Stimulated activated CD8-positive, alpha-beta memory T cell treated with anti-CD3 and anti-CD28 coated beads, Interleukin-4, amount 100 ng/mL, for 24 hours (primary cell): ENCODE measurements around the gene THAP11.
A peak's percentile ranks its signal among the peaks of the same experiment; 100 is the strongest.
"Not testable (repeated sequence)": the region's sequence is repeated elsewhere in the genome, so short reads cannot be mapped to it uniquely, and the experiment has no call there.

Source experiments
- DNase-seq: peaks from one replicate; pipeline ENCODE4 v3.0.0-alpha.2; 2020; ENCODE audit warnings: low read depth

THAP11 gene

DNA sequence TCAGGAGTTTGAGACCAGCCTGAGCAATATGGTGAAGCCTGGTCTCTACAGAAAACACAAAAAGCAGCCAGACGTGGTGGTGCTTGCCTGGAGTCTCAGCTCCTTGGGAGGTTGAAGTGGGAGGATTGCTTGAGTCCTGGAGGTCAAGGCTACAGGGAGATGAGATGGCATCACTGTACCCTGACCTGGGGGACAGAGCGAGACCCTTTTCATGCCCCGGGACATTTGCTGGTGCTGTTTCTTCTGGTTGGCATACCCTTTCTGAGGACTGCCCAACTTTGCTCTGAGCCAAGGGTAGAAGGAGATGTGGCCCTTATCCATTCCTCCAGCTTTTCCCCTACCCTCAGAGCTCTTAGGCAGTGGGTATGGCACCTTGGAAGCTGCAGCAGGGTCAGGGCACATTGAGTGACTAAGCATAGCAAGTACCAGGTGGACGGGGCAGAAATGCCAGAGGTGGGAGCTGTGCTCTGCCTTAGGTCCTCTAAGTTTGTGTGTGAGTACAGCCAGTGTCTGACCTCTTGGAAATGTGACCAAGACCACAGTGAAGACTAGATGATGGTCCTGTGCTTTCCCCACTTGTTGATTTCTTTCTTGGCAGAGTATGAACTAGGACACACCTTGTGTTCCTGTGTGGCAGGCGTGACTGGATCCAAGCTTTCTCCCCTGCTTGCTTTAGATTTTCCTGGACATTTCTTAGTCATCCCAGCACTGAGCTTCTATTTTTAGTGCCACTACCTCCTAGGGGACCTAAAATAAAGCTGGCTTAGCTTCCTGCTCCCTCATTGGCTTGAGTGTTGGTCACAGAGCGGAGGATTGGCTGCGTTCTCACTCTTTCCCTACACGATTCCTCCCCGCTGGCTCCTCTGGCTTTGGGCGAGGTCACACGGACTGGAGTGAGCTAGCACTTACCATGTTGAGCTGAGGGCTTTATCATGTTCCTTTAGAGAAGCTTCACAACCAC is 20.8 kb downstream of the THAP11 start:
- no peak for DNase-seq

DNA sequence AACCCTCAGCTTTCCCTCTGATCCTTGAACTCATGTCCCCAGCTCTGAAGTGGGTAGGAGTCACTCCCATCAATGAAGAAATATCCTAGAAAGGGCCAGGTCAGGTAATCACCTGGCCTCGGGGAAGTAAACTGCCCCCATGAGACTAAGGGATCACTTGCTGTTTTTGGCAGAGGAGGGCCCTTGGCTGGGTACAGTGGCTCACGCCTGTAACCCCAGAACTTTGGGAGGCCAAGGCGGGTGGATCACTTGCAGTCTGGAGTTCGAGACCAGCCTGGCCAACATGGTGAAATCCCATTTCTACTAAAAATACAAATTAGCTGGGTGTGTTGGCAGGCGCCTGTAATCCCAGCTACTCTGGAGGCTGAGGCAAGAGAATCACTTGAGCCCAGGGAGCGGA is 21.9 kb downstream of the THAP11 start:
- DNase-seq: not testable (repeated sequence)

GRCh38 chr16:67864594-67864993 is 22.5 kb downstream of the THAP11 start:
- DNase-seq: no peak

- DNase-seq: no peak
Observed at GRCh38 chr16:67865318-67865717, 23.2 kb downstream of the THAP11 start.

- DNase-seq: no peak
Observed at GRCh38 chr16:67868290-67868689, 26.2 kb downstream of the THAP11 start.

- DNase-seq: no peak
Observed at GRCh38 chr16:67869653-67870052, 27.5 kb downstream of the THAP11 start.

GRCh38 chr16:67871256-67871655 is 29.1 kb downstream of the THAP11 start:
- no peak for DNase-seq

DNA sequence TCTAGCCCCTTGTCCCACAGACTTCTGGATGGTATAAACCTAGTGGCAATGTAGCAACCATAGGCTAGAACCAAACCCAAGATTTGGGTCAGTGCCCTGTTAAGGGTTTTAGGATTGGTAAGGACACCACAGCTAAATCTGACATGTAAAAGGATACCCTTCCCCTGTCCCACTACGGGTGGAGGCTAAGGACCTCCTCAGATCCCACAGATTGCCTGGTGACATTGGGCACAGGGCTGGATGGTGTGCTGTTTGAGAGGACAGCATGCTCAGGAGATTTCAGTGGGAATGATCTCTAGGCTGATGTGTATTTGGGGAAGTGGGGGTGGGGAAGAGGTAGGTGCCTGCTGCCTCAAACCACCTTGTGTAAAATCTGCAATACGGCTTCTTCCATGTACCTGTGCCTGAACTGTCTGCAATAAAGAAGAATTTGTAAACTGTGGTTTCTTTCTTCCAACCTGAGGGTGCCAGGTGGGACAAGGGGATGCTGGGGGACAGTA is 30.1 kb downstream of the THAP11 start:
- no peak for DNase-seq

DNA sequence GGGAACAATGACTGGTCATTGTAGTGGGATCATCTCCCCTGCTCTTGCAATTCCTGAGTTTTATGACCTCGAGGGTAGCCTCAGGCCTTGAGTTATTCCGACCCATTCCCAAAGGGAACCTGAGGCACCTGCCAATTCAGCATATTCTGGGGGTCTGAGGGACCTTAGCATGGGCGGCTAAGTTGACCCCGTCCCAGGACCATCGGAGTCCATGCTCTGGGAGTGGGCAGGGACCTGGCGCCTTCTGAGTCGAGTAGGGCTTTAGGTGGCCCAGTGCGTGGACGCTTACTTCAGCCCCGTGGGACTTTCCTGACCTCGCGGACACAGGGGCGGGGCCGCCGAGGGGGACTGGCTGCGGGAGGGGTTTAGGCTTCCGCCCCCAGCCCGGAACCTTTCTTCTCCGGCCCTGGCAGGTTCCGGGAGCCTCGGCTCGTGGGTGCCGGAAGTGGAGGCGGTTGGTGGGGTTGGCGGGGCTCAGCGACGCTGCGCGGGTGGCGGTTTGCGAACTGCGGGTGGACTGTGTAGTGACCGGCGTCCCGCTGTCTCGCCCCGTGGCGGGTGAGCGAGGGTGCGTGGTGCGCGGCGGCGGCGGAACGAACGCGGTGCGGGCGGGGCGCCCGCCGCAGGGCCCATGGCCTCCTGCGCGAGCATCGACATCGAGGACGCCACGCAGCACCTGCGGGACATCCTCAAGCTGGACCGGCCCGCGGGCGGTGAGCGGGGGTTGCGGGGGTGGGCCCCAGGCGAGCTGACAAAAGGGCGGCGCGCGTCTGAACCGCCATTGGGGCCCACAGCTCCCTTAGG is 30.7 kb downstream of the THAP11 start, which contains the start of gene EDC4:
EDC4 (plus strand) TSS at position 422 of the 804 bp plus-strand sequence; CDS start at position 632, 210 bp downstream.
- DNase-seq: peak; percentile 84

GRCh38 chr16:67873435-67874370 is 31.6 kb downstream of the THAP11 start:
- DNase-seq: no peak

DNA sequence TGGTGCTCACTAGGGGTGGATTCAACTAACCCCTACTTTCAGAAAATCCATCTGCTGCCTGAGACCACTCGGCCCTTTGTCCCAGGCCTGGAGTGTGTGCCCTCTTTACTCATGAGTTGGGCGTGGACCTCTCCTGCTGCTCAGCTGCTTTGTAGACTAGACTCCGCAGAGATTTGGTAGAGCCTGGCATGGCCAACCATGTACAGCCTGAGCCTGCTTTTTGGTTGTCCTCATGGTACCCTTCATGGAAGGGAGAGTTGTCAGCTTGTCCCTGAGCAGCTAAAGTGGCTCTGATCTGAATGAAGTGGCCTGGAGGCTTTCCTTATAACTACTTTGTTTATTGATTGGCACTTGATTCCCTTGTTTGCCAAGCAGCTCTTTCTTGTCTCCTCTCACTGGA is 32.3 kb downstream of the THAP11 start:
- no peak for DNase-seq

GRCh38 chr16:67877064-67877463 is 34.9 kb downstream of the THAP11 start:
- no peak for DNase-seq

DNA sequence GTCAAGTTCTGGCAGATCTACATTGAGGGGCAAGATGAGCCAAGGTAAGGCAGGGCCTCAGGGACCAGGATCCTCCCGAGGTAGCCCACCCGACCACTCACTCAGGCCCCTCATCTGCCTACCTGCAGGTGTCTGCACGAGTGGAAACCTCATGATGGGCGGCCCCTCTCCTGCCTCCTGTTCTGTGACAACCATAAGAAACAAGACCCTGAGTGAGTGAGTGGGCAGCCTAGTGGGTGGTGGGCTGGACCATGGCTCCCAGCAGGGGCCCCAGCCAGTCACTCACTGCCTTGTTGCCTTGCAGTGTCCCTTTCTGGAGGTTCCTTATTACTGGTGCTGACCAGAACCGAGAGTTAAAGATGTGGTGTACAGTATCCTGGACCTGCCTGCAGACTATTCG is 36.1 kb downstream of the THAP11 start:
- DNase-seq: no peak

DNA sequence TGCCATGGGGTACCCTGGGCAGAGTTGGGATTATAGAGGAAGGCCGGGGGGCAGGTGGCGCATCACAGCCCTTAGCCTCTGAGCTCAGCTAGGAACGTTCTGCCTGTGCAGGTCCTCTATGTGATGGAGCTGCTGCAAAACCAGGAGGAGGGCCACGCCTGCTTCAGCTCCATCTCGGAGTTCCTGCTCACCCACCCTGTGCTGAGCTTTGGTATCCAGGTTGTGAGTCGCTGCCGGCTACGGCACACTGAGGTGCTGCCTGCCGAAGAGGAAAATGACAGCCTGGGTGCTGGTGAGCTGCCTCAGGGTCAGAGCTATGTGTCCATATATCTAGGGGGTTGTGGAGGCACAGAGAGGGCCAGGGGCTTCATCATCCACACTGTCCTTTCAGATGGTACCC is 36.7 kb downstream of the THAP11 start:
- DNase-seq: no peak

- no peak for DNase-seq
Observed at GRCh38 chr16:67879462-67879861, 37.3 kb downstream of the THAP11 start.

- DNase-seq: no peak
Observed at GRCh38 chr16:67879936-67880335, 37.8 kb downstream of the THAP11 start.

DNA sequence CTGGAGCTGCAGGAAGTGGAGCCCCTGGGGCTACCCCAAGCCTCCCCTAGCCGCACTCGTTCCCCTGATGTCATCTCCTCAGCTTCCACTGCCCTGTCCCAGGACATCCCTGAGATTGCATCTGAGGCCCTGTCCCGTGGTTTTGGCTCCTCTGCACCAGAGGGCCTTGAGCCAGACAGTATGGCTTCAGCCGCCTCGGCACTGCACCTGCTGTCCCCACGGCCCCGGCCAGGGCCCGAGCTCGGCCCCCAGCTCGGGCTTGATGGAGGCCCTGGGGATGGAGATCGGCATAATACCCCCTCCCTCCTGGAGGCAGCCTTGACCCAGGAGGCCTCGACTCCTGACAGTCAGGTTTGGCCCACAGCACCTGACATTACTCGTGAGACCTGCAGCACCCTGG is 38.5 kb downstream of the THAP11 start:
- DNase-seq: no peak

DNA sequence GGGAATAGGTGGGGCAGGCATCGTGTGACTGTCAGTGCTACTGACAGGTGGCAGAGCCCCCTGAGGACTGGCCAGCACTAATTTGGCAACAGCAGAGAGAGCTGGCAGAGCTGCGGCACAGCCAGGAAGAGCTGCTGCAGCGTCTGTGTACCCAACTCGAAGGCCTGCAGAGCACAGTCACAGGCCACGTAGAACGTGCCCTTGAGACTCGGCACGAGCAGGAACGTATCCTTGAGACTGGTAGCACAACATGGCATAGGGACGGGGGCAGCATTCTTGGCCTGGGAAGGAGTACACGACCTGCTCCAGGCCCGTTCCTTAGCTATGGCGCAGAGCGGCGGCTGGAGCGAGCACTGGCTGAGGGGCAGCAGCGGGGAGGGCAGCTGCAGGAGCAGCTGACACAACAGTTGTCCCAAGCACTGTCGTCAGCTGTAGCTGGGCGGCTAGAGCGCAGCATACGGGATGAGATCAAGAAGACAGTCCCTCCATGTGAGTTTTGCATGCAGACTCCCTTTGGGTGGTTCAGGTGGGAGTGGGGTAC is 39.6 kb downstream of the THAP11 start:
- DNase-seq: no peak

GRCh38 chr16:67882374-67883145 is 40.4 kb downstream of the THAP11 start:
- DNase-seq: no peak

DNA sequence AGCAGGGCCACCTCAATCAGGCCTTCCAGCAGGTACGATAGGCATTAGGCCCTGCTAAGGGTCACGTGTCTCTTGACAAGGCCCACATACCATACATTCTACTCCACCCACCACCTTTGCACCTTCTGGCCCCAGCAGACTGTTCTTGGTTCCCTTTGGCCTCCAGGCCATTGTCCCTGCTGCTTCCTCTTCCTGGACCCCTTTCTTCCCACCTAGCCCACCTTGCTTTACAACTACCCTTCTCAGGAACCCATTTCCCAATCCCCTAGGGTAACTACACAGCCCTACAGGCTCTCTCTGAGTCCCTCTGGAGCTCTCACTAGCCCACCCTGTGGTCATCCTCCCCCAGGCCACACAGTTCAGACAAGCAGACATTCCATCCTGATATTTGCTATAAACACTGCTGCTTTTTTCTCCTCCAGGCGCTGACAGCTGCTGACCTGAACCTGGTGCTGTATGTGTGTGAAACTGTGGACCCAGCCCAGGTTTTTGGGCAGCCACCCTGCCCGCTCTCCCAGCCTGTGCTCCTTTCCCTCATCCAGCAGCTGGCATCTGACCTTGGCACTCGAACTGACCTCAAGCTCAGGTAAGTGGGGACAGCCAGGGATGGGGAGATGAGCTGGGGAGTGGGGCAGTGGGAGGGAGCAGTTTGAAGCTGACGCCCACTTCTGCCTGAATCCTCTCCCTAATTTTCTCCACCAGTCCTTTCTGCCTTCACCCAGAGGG is 41.2 kb downstream of the THAP11 start:
- DNase-seq: no peak
